H9 (cell line): Measurements from ENCODE around the gene LIF. TPM values are rescaled to one million over a fixed set of nuclear protein-coding genes. Genes with fewer than 3 reads are reported as not detected.

Experiments used
- DNase-seq: peaks from one replicate; pipeline ENCODE4 v3.0.0-alpha.2; 2017
- H2AFZ ChIP-seq: one replicate; pipeline ENCODE4 v1.6.1; 2013; ENCODE audit warnings: mild to moderate bottlenecking, low read length, control low read depth, moderate library complexity
- H2AK5ac ChIP-seq: 2 replicates; pipeline ENCODE4 v1.6.1; 2013; ENCODE audit warnings: low read length, control low read depth, mixed read lengths; ENCODE audit not compliant: insufficient read length
- H2BK120ac ChIP-seq: one replicate; pipeline ENCODE4 v1.6.1; 2013; ENCODE audit warnings: low read depth, mild to moderate bottlenecking, low read length, control low read depth, inconsistent platforms; ENCODE audit not compliant: poor library complexity, severe bottlenecking
- H2BK12ac ChIP-seq: 2 replicates; pipeline ENCODE4 v1.6.1; 2013; ENCODE audit warnings: low read length, control low read depth, mixed read lengths, low read depth; ENCODE audit not compliant: insufficient read length
- H2BK15ac ChIP-seq: 2 replicates; pipeline ENCODE4 v1.6.1; 2013; ENCODE audit warnings: low read depth, low read length, control low read depth
- H2BK20ac ChIP-seq: one replicate; pipeline ENCODE4 v1.6.1; 2013; ENCODE audit warnings: low read depth, mild to moderate bottlenecking, low read length, control low read depth, inconsistent platforms; ENCODE audit not compliant: poor library complexity, severe bottlenecking
- H2BK5ac ChIP-seq: 2 replicates; pipeline ENCODE4 v1.6.1; 2013; ENCODE audit warnings: low read length, control low read depth, mixed read lengths; ENCODE audit not compliant: insufficient read length
- H3K14ac ChIP-seq: 2 replicates; pipeline ENCODE4 v1.6.1; 2013; ENCODE audit warnings: low read length, control low read depth; ENCODE audit not compliant: insufficient read depth
- H3K18ac ChIP-seq: 2 replicates; pipeline ENCODE4 v1.6.1; 2013; ENCODE audit warnings: low read depth, mild to moderate bottlenecking, mixed read lengths, low read length, control low read depth; ENCODE audit not compliant: insufficient read length
- H3K23ac ChIP-seq: 2 replicates; pipeline ENCODE4 v1.6.1; 2013; ENCODE audit warnings: low read length, control low read depth, mixed read lengths, low read depth; ENCODE audit not compliant: insufficient read length
- H3K23me2 ChIP-seq: 2 replicates; pipeline ENCODE4 v1.6.1; 2013; ENCODE audit warnings: low read depth, mild to moderate bottlenecking, mixed read lengths, low read length, control low read depth; ENCODE audit not compliant: insufficient read length, poor library complexity, severe bottlenecking
- H3K27ac ChIP-seq: 2 replicates; pipeline ENCODE4 v1.5.1; 2013; ENCODE audit warnings: low read length, control low read depth, mixed read lengths, low read depth; ENCODE audit not compliant: insufficient read length
- H3K27me3 ChIP-seq: 2 replicates; pipeline ENCODE4 v1.6.1; 2013; ENCODE audit warnings: low read length, control low read depth, inconsistent platforms; ENCODE audit not compliant: insufficient read depth
- H3K4ac ChIP-seq: 2 replicates; pipeline ENCODE4 v1.6.1; 2013; ENCODE audit warnings: low read depth, mild to moderate bottlenecking, control low read depth, inconsistent platforms, low read length, moderate library complexity
- H3K4me1 ChIP-seq: 2 replicates; pipeline ENCODE4 v1.6.1; 2013; ENCODE audit warnings: low read length, control low read depth, inconsistent platforms; ENCODE audit not compliant: insufficient read depth
- H3K4me2 ChIP-seq: 2 replicates; pipeline ENCODE4 v1.6.1; 2013; ENCODE audit warnings: low read length, control low read depth, mixed read lengths; ENCODE audit not compliant: insufficient read length, insufficient read depth
- H3K56ac ChIP-seq: 2 replicates; pipeline ENCODE4 v1.6.1; 2013; ENCODE audit warnings: low read depth, mild to moderate bottlenecking, mixed read lengths, low read length, control low read depth; ENCODE audit not compliant: insufficient read length
- H3K79me1 ChIP-seq: 2 replicates; pipeline ENCODE4 v1.6.1; 2013; ENCODE audit warnings: low read depth, mild to moderate bottlenecking, moderate library complexity, low read length, control low read depth, inconsistent platforms; ENCODE audit not compliant: insufficient read depth, poor library complexity, severe bottlenecking
- H3K79me2 ChIP-seq: 2 replicates; pipeline ENCODE4 v1.6.1; 2013; ENCODE audit warnings: low read length, control low read depth, inconsistent platforms; ENCODE audit not compliant: insufficient read depth
- H3K9ac ChIP-seq: 2 replicates; pipeline ENCODE4 v1.6.1; 2013; ENCODE audit warnings: low read length, control low read depth, mixed read lengths; ENCODE audit not compliant: insufficient read length; ENCODE audit errors: extremely low read depth
- H3K9me3 ChIP-seq: one replicate; pipeline ENCODE4 v1.6.1; 2013; ENCODE audit warnings: low read depth, low read length, inconsistent platforms; ENCODE audit not compliant: control insufficient read depth
- H3T11ph ChIP-seq: one replicate; pipeline ENCODE4 v1.6.1; 2013; ENCODE audit warnings: mild to moderate bottlenecking, low read length, control low read depth, inconsistent platforms
- H4K20me1 ChIP-seq: one replicate; pipeline ENCODE4 v1.6.1; 2013; ENCODE audit not compliant: control insufficient read depth, insufficient read length, insufficient read depth
- H4K5ac ChIP-seq: 2 replicates; pipeline ENCODE4 v1.6.1; 2013; ENCODE audit warnings: low read depth, mild to moderate bottlenecking, mixed read lengths, low read length, control low read depth; ENCODE audit not compliant: insufficient read length
- H4K8ac ChIP-seq: replicated peaks from 2 replicates; pipeline ENCODE4 v1.6.1; 2013; ENCODE audit warnings: low read length, control low read depth, mixed read lengths, low read depth; ENCODE audit not compliant: insufficient read length
- H4K91ac ChIP-seq: 2 replicates; pipeline ENCODE4 v1.6.1; 2013; ENCODE audit warnings: low read depth, mild to moderate bottlenecking, moderate library complexity, mixed read lengths, low read length, control low read depth; ENCODE audit not compliant: insufficient read length
- H3K27ac Mint-ChIP-seq, 3 experiments: 2 replicates in 2 of 3; 3 replicates in 1 of 3; pipeline ENCODE4 v1.8.0; 2020 to 2021; ENCODE audit warnings: mixed read lengths in 3 of 3, mild to moderate bottlenecking in 1 of 3, moderate library complexity in 1 of 3
- H3K27me3 Mint-ChIP-seq: 2 replicates; pipeline ENCODE4 v1.8.0; 2021; ENCODE audit warnings: low read depth, mild to moderate bottlenecking, moderate library complexity, mixed read lengths
- H3K36me3 Mint-ChIP-seq, 3 experiments: 2 replicates in 2 of 3; 3 replicates in 1 of 3; pipeline ENCODE4 v1.8.0; 2020 to 2021; ENCODE audit warnings: low read depth in 3 of 3, mixed read lengths in 3 of 3; ENCODE audit not compliant: insufficient read depth in 1 of 3
- H3K4me1 Mint-ChIP-seq, 2 experiments: 2 replicates each; pipeline ENCODE4 v1.8.0; 2020; ENCODE audit warnings: mixed read lengths in 2 of 2
- H3K4me3 Mint-ChIP-seq, 2 experiments: 2 replicates in 1 of 2; 3 replicates in 1 of 2; pipeline ENCODE4 v1.8.0; 2020 to 2021; ENCODE audit warnings: mild to moderate bottlenecking in 2 of 2, mixed read lengths in 2 of 2, moderate library complexity in 1 of 2
- H3K9me3 Mint-ChIP-seq, 2 experiments: 2 replicates in 1 of 2; 3 replicates in 1 of 2; pipeline ENCODE4 v1.8.0; 2020; ENCODE audit warnings: mild to moderate bottlenecking in 2 of 2, mixed read lengths in 2 of 2, moderate library complexity in 1 of 2
- CTCF ChIP-seq: fragments of 200-600 bp; sonication (generic); conservative IDR thresholded peaks from 3 replicates; pipeline ENCODE4 v1.8.0; 2021; ENCODE audit warnings: antibody characterized with exemption, mild to moderate bottlenecking
- WGBS: extraction: QIAGEN DNeasy Blood & Tissue Kit; methylation state at CpG from one replicate; pipeline ENCODE4 v1.1.7; 2013; ENCODE audit warnings: missing lambda C conversion rate, low lambda C conversion rate, mixed read lengths; ENCODE audit not compliant: insufficient read length; ENCODE audit errors: extremely low coverage; 5-methylcytosine and 5-hydroxymethylcytosine counted together
- total RNA-seq: library from RNA; stranded (reverse); gene quantifications from 2 replicates; pipeline ENCODE4 v1.2.1, GENCODE V29; 2021

Gene LIF
- total RNA-seq, 1 experiment from 2014 or later = 6.1 TPM

GRCh38 chr22:30230330-30230729 lies 16.2 kb downstream of the LIF start:
- no peak overlapping the region for H2BK12ac ChIP-seq
- no peak overlapping the region for H3K27ac ChIP-seq
- no peak overlapping the region for H2BK20ac ChIP-seq
- Mint-ChIP-seq H3K9me3 (no peaks in the 10 kb centered on the region), H3K4me3 (no peak overlapping the region), H3K27ac (no peak overlapping the region; a peak in 1 of 7 replicates), H3K27me3 (peaks cover 9% of the 10 kb centered on the region), H3K36me3 (no peaks in the 10 kb centered on the region), H3K4me1 (peaks cover 29 to 37% of the 10 kb centered on the region in 2 experiments)
- H3K4me2 ChIP-seq = no peak overlapping the region
- H3T11ph ChIP-seq = no peak overlapping the region
- H2BK5ac ChIP-seq = no peak overlapping the region
- no peak overlapping the region for H4K8ac ChIP-seq
- H3K79me2 ChIP-seq = no peaks in the 10 kb centered on the region
- no CpG with 5 or more reads among the region's 3 CpGs for WGBS
- peaks cover 8% of the 10 kb centered on the region; the same call in 1 of the 2 replicates for H3K4me1 ChIP-seq
- H3K9ac ChIP-seq = no peak overlapping the region
- TF ChIP-seq CTCF = no peak
- H2BK15ac ChIP-seq = no peak overlapping the region
- no peak overlapping the region for H2BK120ac ChIP-seq
- no peak for DNase-seq
- no peaks in the 10 kb centered on the region for H4K20me1 ChIP-seq
- no peak overlapping the region for H2AK5ac ChIP-seq
- H3K27me3 ChIP-seq = no peaks in the 10 kb centered on the region
- no peak overlapping the region for H4K5ac ChIP-seq
- no peaks in the 10 kb centered on the region for H3K23me2 ChIP-seq
- no peak overlapping the region for H3K14ac ChIP-seq
- no peak overlapping the region for H3K56ac ChIP-seq
- no peaks in the 10 kb centered on the region for H3K79me1 ChIP-seq
- H3K18ac ChIP-seq = no peak overlapping the region
- H3K4ac ChIP-seq = no peak overlapping the region
- no peak overlapping the region for H3K23ac ChIP-seq
- no peak overlapping the region for H2AFZ ChIP-seq
- H4K91ac ChIP-seq = no peak overlapping the region
- H3K9me3 ChIP-seq = no peaks in the 10 kb centered on the region
